Neural crest cell (in vitro differentiated cells): ENCODE data around the gene ATG7. TPM values are rescaled to one million over a fixed set of nuclear protein-coding genes. Genes with fewer than 3 reads are reported as not detected.

Source experiments
- DNase-seq: peaks from one replicate; pipeline ENCODE4 v3.0.0; 2021; ENCODE audit warnings: low read depth, mixed read lengths, low spot score
- H3K27ac Mint-ChIP-seq: one replicate; pipeline ENCODE4 v1.8.0; 2021; ENCODE audit warnings: mild to moderate bottlenecking, mixed read lengths; ENCODE audit not compliant: unreplicated experiment
- H3K27me3 Mint-ChIP-seq: 2 replicates; pipeline ENCODE4 v1.8.0; 2021; ENCODE audit warnings: low read depth, mild to moderate bottlenecking, mixed read lengths
- H3K36me3 Mint-ChIP-seq: 2 replicates; pipeline ENCODE4 v1.8.0; 2021; ENCODE audit warnings: low read depth, mild to moderate bottlenecking, mixed read lengths
- H3K4me1 Mint-ChIP-seq: 2 replicates; pipeline ENCODE4 v1.8.0; 2021; ENCODE audit warnings: mixed read lengths
- H3K4me3 Mint-ChIP-seq: one replicate; pipeline ENCODE4 v1.8.0; 2021; ENCODE audit warnings: mild to moderate bottlenecking, mixed read lengths
- H3K9me3 Mint-ChIP-seq: 2 replicates; pipeline ENCODE4 v1.8.0; 2021; ENCODE audit warnings: mixed read lengths
- total RNA-seq: library from RNA; stranded (reverse); gene quantifications from 2 replicates; pipeline ENCODE4 v1.2.1, GENCODE V29; 2021
- TF ChIP-seq, protein P1 (sequence below): fragments of 200-600 bp; sonication (generic); conservative IDR thresholded peaks from 2 replicates; pipeline ENCODE4 v1.5.0; 2021; ENCODE audit warnings: antibody characterized with exemption, mild to moderate bottlenecking

Gene ATG7
- total RNA-seq, 1 donor from 2014 or later = 29.6 TPM

DNA sequence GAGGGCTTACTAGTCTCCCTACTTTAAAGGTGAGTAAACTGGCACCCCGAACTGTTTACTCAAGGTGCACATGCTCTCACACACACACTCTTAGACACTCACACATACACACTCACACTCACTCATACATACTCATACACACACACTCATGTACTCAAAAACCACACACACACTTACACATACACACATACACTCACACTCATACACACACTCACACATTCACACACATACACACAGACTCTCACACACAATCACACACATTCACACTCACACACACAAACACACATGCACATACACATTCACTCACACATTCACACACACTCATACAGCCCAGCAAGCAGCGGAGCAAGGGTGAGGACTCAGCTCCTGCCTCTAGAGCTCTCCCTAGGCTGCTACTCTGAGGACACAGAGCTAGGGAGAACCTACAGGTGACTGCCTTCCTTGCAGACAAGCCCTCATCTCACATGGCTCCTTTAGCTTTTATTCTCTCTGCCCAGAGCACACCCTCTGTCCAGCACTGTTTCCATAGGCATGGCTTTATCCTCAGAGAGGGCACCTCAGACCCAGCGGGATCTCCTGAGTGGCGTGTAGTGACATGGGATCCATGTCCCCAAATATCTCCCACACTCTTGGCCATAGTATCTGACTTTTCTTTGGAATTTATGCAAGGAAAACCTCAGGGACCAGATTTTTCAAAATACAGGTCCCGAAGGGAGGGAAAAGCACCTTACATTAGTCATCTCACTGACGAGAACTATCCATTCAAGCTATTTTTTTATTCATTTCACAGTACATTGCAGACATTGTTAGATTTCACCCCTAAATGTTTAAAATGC is 26.2 kb upstream of the ATG7 start:
- peaks cover 13% of the 10 kb centered on the region for H3K27me3 Mint-ChIP-seq
- H3K36me3 Mint-ChIP-seq = no peaks in the 10 kb centered on the region
- no peak for DNase-seq
- TF ChIP-seq, protein P1, sequence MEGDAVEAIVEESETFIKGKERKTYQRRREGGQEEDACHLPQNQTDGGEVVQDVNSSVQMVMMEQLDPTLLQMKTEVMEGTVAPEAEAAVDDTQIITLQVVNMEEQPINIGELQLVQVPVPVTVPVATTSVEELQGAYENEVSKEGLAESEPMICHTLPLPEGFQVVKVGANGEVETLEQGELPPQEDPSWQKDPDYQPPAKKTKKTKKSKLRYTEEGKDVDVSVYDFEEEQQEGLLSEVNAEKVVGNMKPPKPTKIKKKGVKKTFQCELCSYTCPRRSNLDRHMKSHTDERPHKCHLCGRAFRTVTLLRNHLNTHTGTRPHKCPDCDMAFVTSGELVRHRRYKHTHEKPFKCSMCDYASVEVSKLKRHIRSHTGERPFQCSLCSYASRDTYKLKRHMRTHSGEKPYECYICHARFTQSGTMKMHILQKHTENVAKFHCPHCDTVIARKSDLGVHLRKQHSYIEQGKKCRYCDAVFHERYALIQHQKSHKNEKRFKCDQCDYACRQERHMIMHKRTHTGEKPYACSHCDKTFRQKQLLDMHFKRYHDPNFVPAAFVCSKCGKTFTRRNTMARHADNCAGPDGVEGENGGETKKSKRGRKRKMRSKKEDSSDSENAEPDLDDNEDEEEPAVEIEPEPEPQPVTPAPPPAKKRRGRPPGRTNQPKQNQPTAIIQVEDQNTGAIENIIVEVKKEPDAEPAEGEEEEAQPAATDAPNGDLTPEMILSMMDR = no peak
- no peaks in the 10 kb centered on the region for H3K4me1 Mint-ChIP-seq
- H3K9me3 Mint-ChIP-seq = no peaks in the 10 kb centered on the region
- no peak overlapping the region for H3K4me3 Mint-ChIP-seq
- no peak overlapping the region for H3K27ac Mint-ChIP-seq

DNA sequence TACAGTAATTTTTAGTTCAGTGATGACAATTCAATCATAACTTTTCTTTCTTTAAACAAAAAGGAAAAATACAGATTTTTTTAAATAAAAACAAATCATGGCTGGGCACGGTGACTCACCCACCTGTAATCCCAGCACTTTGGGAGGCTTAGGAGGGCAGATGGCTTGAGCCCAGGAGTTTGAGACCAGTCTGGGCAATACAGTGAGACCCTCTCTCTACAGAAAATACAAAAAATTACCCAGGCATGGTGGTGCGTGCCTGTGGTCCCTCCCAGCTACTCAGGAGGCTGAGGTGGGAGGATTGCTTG is 25.6 kb upstream of the ATG7 start:
- no peaks in the 10 kb centered on the region for H3K36me3 Mint-ChIP-seq
- no peak for DNase-seq
- no peaks in the 10 kb centered on the region for H3K4me1 Mint-ChIP-seq
- H3K27ac Mint-ChIP-seq = no peak overlapping the region
- no peak overlapping the region for H3K4me3 Mint-ChIP-seq
- H3K27me3 Mint-ChIP-seq = peaks cover 13% of the 10 kb centered on the region
- TF ChIP-seq, protein P1 = no peak
- no peaks in the 10 kb centered on the region for H3K9me3 Mint-ChIP-seq

- peaks cover 18% of the 10 kb centered on the region for H3K27me3 Mint-ChIP-seq
Measured at GRCh38 chr3:11247362-11247761, 24.8 kb upstream of the ATG7 start.

GRCh38 chr3:11248596-11248995 is 23.6 kb upstream of the ATG7 start:
- Mint-ChIP-seq H3K9me3 (no peaks in the 10 kb centered on the region), H3K4me1 (no peaks in the 10 kb centered on the region), H3K4me3 (no peak overlapping the region), H3K36me3 (no peaks in the 10 kb centered on the region), H3K27ac (no peak overlapping the region), H3K27me3 (peaks cover 18% of the 10 kb centered on the region)
- DNase-seq = no peak
- TF ChIP-seq, protein P1 = no peak

More at GRCh38 chr3:11247362-11247761, 24.8 kb upstream of the ATG7 start:
- Mint-ChIP-seq H3K4me1 (no peaks in the 10 kb centered on the region), H3K27ac (no peak overlapping the region), H3K4me3 (no peak overlapping the region), H3K9me3 (no peaks in the 10 kb centered on the region), H3K36me3 (no peaks in the 10 kb centered on the region)
- no peak for DNase-seq
- TF ChIP-seq, protein P1 = no peak

GRCh38 chr3:11250902-11251806 is 21.0 kb upstream of the ATG7 start:
- DNase-seq = no peak
- peaks cover 22% of the 10 kb centered on the region for H3K27me3 Mint-ChIP-seq
- no peaks in the 10 kb centered on the region for H3K36me3 Mint-ChIP-seq
- no peak overlapping the region for H3K27ac Mint-ChIP-seq
- H3K9me3 Mint-ChIP-seq = no peaks in the 10 kb centered on the region
- no peaks in the 10 kb centered on the region for H3K4me1 Mint-ChIP-seq
- H3K4me3 Mint-ChIP-seq = no peak overlapping the region
- TF ChIP-seq, protein P1 = no peak
